IMR-90 (cell line): Measurements from ENCODE around the gene MOB3B. TPM values are rescaled to one million over a fixed set of nuclear protein-coding genes. Genes with fewer than 3 reads are reported as not detected.

ENCODE experiments used
- ATAC-seq: fragments of 200-7000 bp; cut with Tn5 transposase; 2 replicates; pipeline ENCODE4 v1.9.1; 2020; ENCODE audit warnings: low read depth, mild to moderate bottlenecking, moderate library complexity
- BruUV-seq: library from RNA; stranded (reverse); fragments of 400-500 nt; replicated peaks from 2 replicates; lab custom pipeline; 2021; lab: Mats Ljungman, UMichigan
- CTCF ChIA-PET: fragments of 300-600 bp; formaldehyde crosslinking; extraction: SDS; loops from one replicate; lab custom pipeline; 2021; ENCODE audit warnings: antibody characterized with exemption; lab: Yijun Ruan, JAX
- POLR2A ChIA-PET: fragments of 300-600 bp; sonication (Branson Sonifier 250); formaldehyde crosslinking; loops from one replicate; lab custom pipeline; 2022; ENCODE audit warnings: antibody characterized with exemption; ENCODE audit not compliant: unreplicated experiment; lab: Charles Lee
- DNase-seq: peaks from one replicate; pipeline ENCODE4 v3.0.0; 2013
- H2AFZ ChIP-seq: replicated peaks from 2 replicates; pipeline ENCODE3; 2013; ENCODE audit warnings: low read length, mild to moderate bottlenecking; ENCODE audit not compliant: poor library complexity
- H2AK5ac ChIP-seq: 2 replicates; pipeline ENCODE4 v1.6.1; 2013; ENCODE audit warnings: low read depth, low read length, inconsistent platforms
- H2AK9ac ChIP-seq: replicated peaks from 2 replicates; pipeline ENCODE3; 2013; ENCODE audit warnings: mild to moderate bottlenecking, low read depth, low read length, moderate library complexity; ENCODE audit not compliant: poor library complexity
- H2BK120ac ChIP-seq: 2 replicates; pipeline ENCODE4 v1.6.1; 2013; ENCODE audit warnings: low read depth, low read length, inconsistent platforms
- H2BK15ac ChIP-seq: 3 replicates; pipeline ENCODE4 v1.6.1; 2013; ENCODE audit warnings: low read depth, low read length, inconsistent platforms
- H2BK20ac ChIP-seq: 2 replicates; pipeline ENCODE4 v1.6.1; 2013; ENCODE audit warnings: low read depth, mild to moderate bottlenecking, inconsistent platforms, low read length, moderate library complexity
- H2BK5ac ChIP-seq: 2 replicates; pipeline ENCODE4 v1.6.1; 2013; ENCODE audit warnings: mild to moderate bottlenecking, low read depth, low read length, inconsistent platforms; ENCODE audit not compliant: poor library complexity, severe bottlenecking
- H3K14ac ChIP-seq: replicated peaks from 2 replicates; pipeline ENCODE4 v1.6.1; 2013; ENCODE audit warnings: low read depth, low read length, inconsistent platforms
- H3K18ac ChIP-seq: 2 replicates; pipeline ENCODE4 v1.6.1; 2013; ENCODE audit warnings: low read depth, low read length, control low read depth
- H3K23ac ChIP-seq: 2 replicates; pipeline ENCODE4 v1.6.1; 2013; ENCODE audit warnings: low read depth, low read length, inconsistent platforms
- H3K27ac ChIP-seq: 2 replicates; pipeline ENCODE4 v1.5.1; 2013; ENCODE audit warnings: mild to moderate bottlenecking, control low read depth, low read length; ENCODE audit not compliant: insufficient read depth
- H3K27me3 ChIP-seq: 2 replicates; pipeline ENCODE4 v1.6.1; 2013; ENCODE audit warnings: low read length; ENCODE audit not compliant: control insufficient read depth, insufficient read depth
- H3K36me3 ChIP-seq: 2 replicates; pipeline ENCODE4 v1.6.1; 2013; ENCODE audit warnings: low read length, mixed read lengths; ENCODE audit not compliant: control insufficient read depth, insufficient read depth
- H3K4ac ChIP-seq: 2 replicates; pipeline ENCODE4 v1.6.1; 2013; ENCODE audit warnings: low read depth, low read length, inconsistent platforms
- H3K4me1 ChIP-seq: 2 replicates; pipeline ENCODE4 v1.6.1; 2013; ENCODE audit warnings: low read length, mixed read lengths; ENCODE audit not compliant: control insufficient read depth, insufficient read depth
- H3K4me2 ChIP-seq: 2 replicates; pipeline ENCODE4 v1.6.1; 2013; ENCODE audit warnings: low read depth, mild to moderate bottlenecking, control low read depth, low read length, moderate library complexity
- H3K4me3 ChIP-seq: 2 replicates; pipeline ENCODE4 v1.5.1; 2013; ENCODE audit warnings: low read depth, mild to moderate bottlenecking, control low read depth, low read length, moderate library complexity; ENCODE audit not compliant: insufficient read depth
- H3K56ac ChIP-seq: 2 replicates; pipeline ENCODE4 v1.6.1; 2013; ENCODE audit warnings: low read length, inconsistent platforms; ENCODE audit not compliant: insufficient read depth; ENCODE audit errors: extremely low read depth
- H3K79me1 ChIP-seq, 2 experiments: 2 replicates each; pipeline ENCODE4 v1.6.1; 2013; ENCODE audit warnings: low read length in 2 of 2, inconsistent platforms in 1 of 2, low read depth in 1 of 2
- H3K9ac ChIP-seq: 2 replicates; pipeline ENCODE4 v1.6.1; 2013; ENCODE audit warnings: low read depth, low read length, control low read depth
- H3K9me1 ChIP-seq: 2 replicates; pipeline ENCODE4 v1.6.1; 2013; ENCODE audit warnings: low read length, inconsistent platforms; ENCODE audit not compliant: insufficient read depth
- H3K9me3 ChIP-seq: 2 replicates; pipeline ENCODE4 v1.6.1; 2013; ENCODE audit warnings: low read length; ENCODE audit not compliant: control insufficient read depth, insufficient read depth
- H4K20me1 ChIP-seq: 2 replicates; pipeline ENCODE4 v1.6.1; 2013; ENCODE audit warnings: low read length, inconsistent platforms; ENCODE audit not compliant: insufficient read depth
- H4K5ac ChIP-seq: 2 replicates; pipeline ENCODE4 v1.6.1; 2013; ENCODE audit warnings: mild to moderate bottlenecking, low read depth, low read length, control low read depth
- H4K8ac ChIP-seq, 2 experiments: 2 replicates each; pipeline ENCODE4 v1.6.1; 2013; ENCODE audit warnings: low read depth in 2 of 2, low read length in 2 of 2, control low read depth in 1 of 2, inconsistent platforms in 1 of 2
- H4K91ac ChIP-seq: 2 replicates; pipeline ENCODE4 v1.6.1; 2013; ENCODE audit warnings: low read depth, low read length, inconsistent platforms; ENCODE audit not compliant: insufficient read depth
- BHLHE40 ChIP-seq: fragments of 150-350 bp; IDR thresholded peaks from 2 replicates; pipeline ENCODE4 v1.6.1; 2016; ENCODE audit warnings: mild to moderate bottlenecking, low read depth, low read length
- MXI1 ChIP-seq: IDR thresholded peaks from 2 replicates; pipeline ENCODE4 v1.6.1; 2012; ENCODE audit warnings: low read depth, mild to moderate bottlenecking, low read length, moderate library complexity, borderline replicate concordance
- NFE2L2 ChIP-seq: fragments of 150-350 bp; IDR thresholded peaks from 2 replicates; pipeline ENCODE4 v1.6.1; 2016; ENCODE audit warnings: low read depth, mild to moderate bottlenecking, low read length
- POLR2A ChIP-seq: IDR thresholded peaks from 2 replicates; pipeline ENCODE4 v1.6.1; 2012; ENCODE audit warnings: mild to moderate bottlenecking, low read depth, low read length
- RCOR1 ChIP-seq: IDR thresholded peaks from 2 replicates; pipeline ENCODE4 v1.6.1; 2012; ENCODE audit warnings: mild to moderate bottlenecking, low read length, improper control_type of control experiment; ENCODE audit not compliant: insufficient replicate concordance
- RFX5 ChIP-seq: IDR thresholded peaks from 2 replicates; pipeline ENCODE4 v1.8.0; 2012; ENCODE audit warnings: low read depth, mild to moderate bottlenecking, low read length, moderate library complexity
- WGBS, 2 experiments: methylation state at CpG; one replicate each; pipeline versions ENCODE4 v1.1.5 to v1.1.7; 2013; ENCODE audit warnings: missing lambda C conversion rate in 2 of 2; ENCODE audit not compliant: insufficient read length in 1 of 2; ENCODE audit errors: extremely low coverage in 2 of 2; 5-methylcytosine and 5-hydroxymethylcytosine counted together
- dilution Hi-C: fragments of 300-500 bp; cut with HindIII; formaldehyde crosslinking; loops from one replicate; pipeline ENCODE4 v1.14.3; 2018; ENCODE audit warnings: low sequenced_read_pairs; ENCODE audit not compliant: unreplicated experiment
- in situ Hi-C: fragments of 300-500 bp; cut with MboI; formaldehyde crosslinking; loops from 3 replicates; pipeline ENCODE4 v1.14.3; 2019; ENCODE audit warnings: low sequenced_read_pairs, inconsistent platforms, mixed read lengths
- intact Hi-C: fragments of 100-400 bp; cut with micrococcal nuclease; formaldehyde crosslinking; loops from 2 replicates; pipeline ENCODE4 v1.10.0; 2022
- polyA plus RNA-seq, 3 experiments: library from polyadenylated mRNA; depleted of rRNA; stranded (reverse); fragments of >200 nt; gene quantifications; 2 replicates each; pipeline ENCODE4 v1.2.3, GENCODE V29; 2012; ENCODE audit warnings: low replicate concordance in 1 of 3
- total RNA-seq: library from RNA; depleted of rRNA; stranded (reverse); fragments of >200 nt; gene quantifications from 2 replicates; pipeline ENCODE4 v1.2.3, GENCODE V29; 2012

Gene MOB3B
- total and polyA plus RNA-seq, 2 of the 4 experiments (the other 2 are of a cell fraction) = under 0.01 to 0.02 TPM

DNA sequence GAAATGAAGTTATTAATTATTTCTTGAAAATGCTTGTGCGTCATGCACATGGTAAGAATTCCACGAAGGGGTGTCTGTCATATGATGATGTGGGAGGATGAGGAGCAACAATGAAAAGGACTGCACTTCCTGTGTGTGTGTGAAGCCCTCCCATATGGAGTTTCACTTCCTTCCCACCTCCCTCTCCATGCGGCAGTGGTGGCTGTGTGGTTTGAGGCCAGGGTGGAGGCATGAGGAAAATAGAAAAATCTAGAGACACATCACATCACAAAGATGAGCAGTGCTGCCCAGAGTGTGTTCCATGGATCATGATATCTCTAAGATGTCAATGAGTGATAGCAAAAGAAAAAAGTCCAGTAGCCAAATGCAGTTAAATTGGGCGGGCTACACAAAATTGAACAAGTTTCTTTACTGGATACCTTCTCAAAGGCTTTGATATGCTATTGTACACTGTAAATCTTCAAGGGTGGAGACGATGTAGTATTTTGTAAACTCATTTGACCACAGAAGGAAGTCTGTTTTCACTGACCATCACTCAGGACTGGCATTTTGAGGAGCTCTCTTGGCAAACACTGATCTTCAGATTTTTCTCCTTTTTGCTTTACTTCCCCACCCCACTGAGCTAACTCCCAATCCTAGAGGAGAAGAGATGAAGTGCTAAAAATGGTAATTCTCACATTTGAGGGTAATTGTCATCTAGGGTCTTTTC, 177.0 kb downstream of the MOB3B start:
- CTCF ChIA-PET = interaction anchor here (0.6 kb wide), 1 partner anchor 12 kb away, joined by 4 read pairs; no protein-coding TSS in a partner anchor
- intact Hi-C loops (no loop called here), in situ Hi-C loops (no loop called here), dilution Hi-C loops (no loop called here)
- no TSS peak for BruUV-seq
- Histone ChIP-seq H3K79me1 (no peaks in the 10 kb centered on the region), H3K9ac (no peak overlapping the region), H2BK15ac (no peak overlapping the region), H3K27ac (no peak overlapping the region), H3K4ac (no peak overlapping the region), H2BK120ac (no peak overlapping the region), H2AK9ac (no peak overlapping the region), H3K23ac (no peak overlapping the region), H4K20me1 (no peaks in the 10 kb centered on the region), H3K18ac (no peak overlapping the region), H4K91ac (no peak overlapping the region), H3K56ac (no peak overlapping the region), H2BK5ac (no peak overlapping the region), H3K14ac (no peak overlapping the region), H3K4me1 (no peaks in the 10 kb centered on the region), H2AFZ (no peak overlapping the region), H3K36me3 (no peaks in the 10 kb centered on the region), H4K8ac (no peak overlapping the region), H4K5ac (no peak overlapping the region), H2AK5ac (no peak overlapping the region), H3K9me3 (no peaks in the 10 kb centered on the region), H2BK20ac (no peak overlapping the region), H3K27me3 (no peaks in the 10 kb centered on the region), H3K9me1 (no peaks in the 10 kb centered on the region), H3K4me2 (no peak overlapping the region), H3K4me3 (no peak overlapping the region)
- ATAC-seq (no peak), DNase-seq (no peak)
- WGBS, 2 experiments = no CpG with 5 or more reads among the region's 5 CpGs
- POLR2A ChIA-PET = no interaction called here
- TF ChIP-seq MXI1 (no peak), NFE2L2 (no peak), POLR2A (no peak), RFX5 (no peak), BHLHE40 (no peak), RCOR1 (no peak)
